Measurements from ENCODE around the gene LRRC55. TPM values are rescaled to one million over a fixed set of nuclear protein-coding genes. Genes with fewer than 3 reads are reported as not detected.
"Not testable (repeated sequence)": the region's sequence is repeated elsewhere in the genome, so short reads cannot be mapped to it uniquely, and the experiment has no call there.

The LRRC55 gene
- total and polyA plus RNA-seq, 2 donors (not counting 3 experiments of a cell fraction or from before 2014, with no cell fraction given) = not detected

- no peaks in the 10 kb centered on the region for H3K79me2 ChIP-seq (ENCODE audit: control insufficient read depth, insufficient read depth, low read length)
- no peak for TF ChIP-seq MYC (IDR thresholded peaks at IDR 0.05; ENCODE audit: low read depth, low read length)
- no peaks in the 10 kb centered on the region for H4K20me1 ChIP-seq (replicated peaks; ENCODE audit: control insufficient read depth, extremely low read depth, insufficient read depth, low read length)
- no peak overlapping the region for H3K4me3 ChIP-seq (replicated peaks in 1 of 3; ENCODE audit: insufficient read depth in 1 of 3, low read depth in 1 of 3, low read length in 3 of 3)
- H2AFZ ChIP-seq (ENCODE audit: low read depth, low read length) = no peak overlapping the region
- BruUV-seq (replicated peaks) = no TSS peak
- H3K4me1 ChIP-seq (ENCODE audit: control insufficient read depth, extremely low read depth, insufficient read depth, low read length) = no peaks in the 10 kb centered on the region
- no peak overlapping the region for H3K4me2 ChIP-seq (ENCODE audit: insufficient read depth, low read length)
- H3K27ac ChIP-seq (ENCODE audit: insufficient read depth, low read depth, low read length) = no peak overlapping the region
- dilution Hi-C loops (cut with MboI; ENCODE audit: extremely low pct_ligation_motif_present, low sequenced_read_pairs) = no loop called here
- DNase-seq (ENCODE audit: low read depth, low spot score) (no peak), FAIRE-seq (no peak)
- H3K9ac ChIP-seq (replicated peaks; ENCODE audit: extremely low read depth, insufficient read depth, low read length) = no peak overlapping the region
- H3K9me3 ChIP-seq (replicated peaks; ENCODE audit: control insufficient read depth, insufficient read depth, low read length) = no peaks in the 10 kb centered on the region
- ChIA-PET POLR2A (no interaction called here), CTCF (interaction anchor here (1.6 kb wide), 1 partner anchor 83 kb away, joined by 4 read pairs; no protein-coding TSS in a partner anchor)
- H3K36me3 ChIP-seq (ENCODE audit: control insufficient read depth in 2 of 2, extremely low read depth in 1 of 2, insufficient read depth in 2 of 2, low read length in 2 of 2) = no peaks in the 10 kb centered on the region
- intact Hi-C loops (cut with micrococcal nuclease) = no loop called here
- H3K27me3 ChIP-seq (ENCODE audit: control insufficient read depth in 2 of 2, insufficient read depth in 2 of 2, low read length in 2 of 2) = peaks cover 0 to 2% of the 10 kb centered on the region in 2 experiments
- no peaks in the 10 kb centered on the region for H3K9me1 ChIP-seq (replicated peaks; ENCODE audit: control insufficient read depth, extremely low read depth, insufficient read depth, low read length)
Measured at GRCh38 chr11:57167125-57167846, 14.5 kb upstream of the LRRC55 start.

- intact Hi-C loops (cut with micrococcal nuclease); DNase-seq (ENCODE audit: low read depth, low spot score); H3K4me3 ChIP-seq (replicated peaks in 1 of 3; ENCODE audit: insufficient read depth in 1 of 3, low read depth in 1 of 3, low read length in 3 of 3); BruUV-seq (replicated peaks); H2AFZ ChIP-seq (ENCODE audit: low read depth, low read length); H3K27ac ChIP-seq (ENCODE audit: insufficient read depth, low read depth, low read length); H3K4me2 ChIP-seq (ENCODE audit: insufficient read depth, low read length); dilution Hi-C loops (cut with MboI; ENCODE audit: extremely low pct_ligation_motif_present, low sequenced_read_pairs); H3K9me3 ChIP-seq (replicated peaks; ENCODE audit: control insufficient read depth, insufficient read depth, low read length); H3K79me2 ChIP-seq (ENCODE audit: control insufficient read depth, insufficient read depth, low read length); H3K27me3 ChIP-seq (ENCODE audit: control insufficient read depth in 2 of 2, insufficient read depth in 2 of 2, low read length in 2 of 2); H3K9ac ChIP-seq (replicated peaks; ENCODE audit: extremely low read depth, insufficient read depth, low read length); H3K36me3 ChIP-seq (ENCODE audit: control insufficient read depth in 2 of 2, extremely low read depth in 1 of 2, insufficient read depth in 2 of 2, low read length in 2 of 2); FAIRE-seq; H4K20me1 ChIP-seq (replicated peaks; ENCODE audit: control insufficient read depth, extremely low read depth, insufficient read depth, low read length); H3K9me1 ChIP-seq (replicated peaks; ENCODE audit: control insufficient read depth, extremely low read depth, insufficient read depth, low read length); H3K4me1 ChIP-seq (ENCODE audit: control insufficient read depth, extremely low read depth, insufficient read depth, low read length); POLR2A ChIA-PET: not testable (repeated sequence)
- CTCF ChIA-PET = interaction anchor here (1.3 kb wide), 1 partner anchor 79 kb away, joined by 3 read pairs; no protein-coding TSS in a partner anchor
Measured at GRCh38 chr11:57169732-57170313, 11.9 kb upstream of the LRRC55 start.

Measured in endothelial cell of umbilical vein (primary cell).